H1 (cell line): ENCODE data around the gene IDE. TPM values are rescaled to one million over a fixed set of nuclear protein-coding genes. Genes with fewer than 3 reads are reported as not detected.

ENCODE experiments used
- BRCA1 ChIP-seq: IDR thresholded peaks from 2 replicates; pipeline ENCODE4 v1.6.1; 2012; ENCODE audit warnings: low read depth, low read length, improper control_type of control experiment
- KDM1A ChIP-seq: fragments of 200-600, 300-600 bp; sonication (generic); IDR thresholded peaks from 2 replicates; pipeline ENCODE4 v1.7.1; 2016; ENCODE audit warnings: mild to moderate bottlenecking, low read length, borderline replicate concordance
- NRF1 ChIP-seq: IDR thresholded peaks from 2 replicates; pipeline ENCODE4 v1.6.1; 2011; ENCODE audit warnings: mild to moderate bottlenecking, low read depth, low read length, improper control_type of control experiment
- RXRA ChIP-seq: IDR thresholded peaks from 2 replicates; pipeline ENCODE4 v1.6.1; 2011; ENCODE audit warnings: low read depth, mild to moderate bottlenecking, low read length, moderate library complexity; ENCODE audit not compliant: insufficient read depth
- TAF1 ChIP-seq: IDR thresholded peaks from 2 replicates; pipeline ENCODE4 v1.6.1; 2011; ENCODE audit warnings: mild to moderate bottlenecking, low read depth, low read length
- TEAD4 ChIP-seq: IDR thresholded peaks from 2 replicates; pipeline ENCODE4 v1.6.1; 2012; ENCODE audit warnings: low read depth, low read length, inconsistent platforms, mixed read lengths
- polyA plus RNA-seq, 7 experiments: library from polyadenylated mRNA; depleted of rRNA in 3 of 7; stranded (reverse) in 5 of 7; unstranded in 2 of 7; fragments of >200 nt in 5 of 7; fragments of 200-250 nt in 2 of 7; gene quantifications; 1 replicate in 5 of 7; 2 replicates in 1 of 7; 4 replicates in 1 of 7; pipeline versions ENCODE4 v1.2.1 to v1.2.3, GENCODE V29; 2011 to 2013; ENCODE audit warnings: missing spikeins in 2 of 7, mixed read lengths in 2 of 7
- total RNA-seq: library from RNA; stranded (reverse); fragmentation: NEBNext Ultra II Directional; extraction: Animal tissue kit (Norgen Biotek cat#: 25700); gene quantifications from 2 replicates; pipeline ENCODE4 v1.2.1, GENCODE V29; 2021

The IDE gene
- total and polyA plus RNA-seq, 2 of the 8 experiments (the other 6 are each of a cell fraction or from before 2014, with no cell fraction given), result 12.7 to 52.7 TPM

GRCh38 chr10:92434385-92434784, 139.5 kb downstream of the IDE start (continued):
- TF ChIP-seq TAF1, result no peak
- no peak for TF ChIP-seq BRCA1
- no peak for TF ChIP-seq NRF1
- TF ChIP-seq RXRA, result no peak
- no peak for TF ChIP-seq TEAD4
- TF ChIP-seq KDM1A, result no peak
